RWPE2 (cell line): ENCODE data around the gene HHIPL1.
A peak's percentile ranks its signal among the peaks of the same experiment; 100 is the strongest.

ENCODE experiments used
- ATAC-seq: fragments of 200-7000 bp; cut with Tn5 transposase; 3 replicates; pipeline ENCODE4 v1.9.1; 2021; ENCODE audit warnings: low read depth
- DNase-seq: peaks from one replicate; pipeline ENCODE4 v3.0.0-alpha.2; 2020; ENCODE audit warnings: low spot score
- H3K27ac ChIP-seq: fragments of 450-650 bp; 2 replicates; pipeline ENCODE4 v1.5.1; 2017; ENCODE audit warnings: mild to moderate bottlenecking; ENCODE audit not compliant: poor library complexity, severe bottlenecking
- H3K27me3 ChIP-seq: fragments of 250-450 bp; sonication (Bioruptor Pico); 2 replicates; pipeline ENCODE4 v1.5.1; 2021; ENCODE audit warnings: mild to moderate bottlenecking, moderate library complexity; ENCODE audit not compliant: insufficient read depth, poor library complexity, severe bottlenecking
- H3K36me3 ChIP-seq: fragments of 250-450 bp; sonication (Bioruptor Pico); 2 replicates; pipeline ENCODE4 v1.5.1; 2020; ENCODE audit warnings: low read depth, mild to moderate bottlenecking, moderate library complexity
- H3K4me1 ChIP-seq: fragments of 250-450 bp; sonication (Bioruptor Pico); 2 replicates; pipeline ENCODE4 v1.5.1; 2021; ENCODE audit warnings: mild to moderate bottlenecking, moderate library complexity; ENCODE audit not compliant: insufficient read depth, poor library complexity, severe bottlenecking
- H3K4me3 ChIP-seq: fragments of 250-450 bp; sonication (Bioruptor Pico); 2 replicates; pipeline ENCODE4 v1.5.1; 2021; ENCODE audit warnings: mild to moderate bottlenecking, moderate library complexity; ENCODE audit not compliant: severe bottlenecking
- H3K9me3 ChIP-seq: fragments of 250-450 bp; sonication (Bioruptor Pico); 2 replicates; pipeline ENCODE4 v1.5.1; 2021; ENCODE audit warnings: mild to moderate bottlenecking, moderate library complexity; ENCODE audit not compliant: severe bottlenecking
- CTCF ChIP-seq: fragments of 450-650 bp; IDR thresholded peaks from one replicate; pipeline ENCODE4 v1.5.1; 2017; ENCODE audit warnings: mild to moderate bottlenecking, moderate library complexity; ENCODE audit not compliant: poor library complexity, severe bottlenecking

HHIPL1 gene

GRCh38 chr14:99671235-99672224 is 26.6 kb downstream of the HHIPL1 start:
- no peak for TF ChIP-seq CTCF
- Histone ChIP-seq H3K4me3 (no peak overlapping the region), H3K4me1 (no peaks in the 10 kb centered on the region), H3K27ac (no peak overlapping the region), H3K36me3 (no peaks in the 10 kb centered on the region), H3K9me3 (no peaks in the 10 kb centered on the region), H3K27me3 (peaks cover 22% of the 10 kb centered on the region)
- ATAC-seq = no peak
- DNase-seq = peak; percentile 47

- Histone ChIP-seq H3K27ac (no peak overlapping the region), H3K4me1 (no peaks in the 10 kb centered on the region), H3K4me3 (no peak overlapping the region), H3K27me3 (peaks cover 22% of the 10 kb centered on the region), H3K36me3 (no peaks in the 10 kb centered on the region), H3K9me3 (peaks cover 7% of the 10 kb centered on the region)
- no peak for DNase-seq
- no peak for TF ChIP-seq CTCF
- 0 out of 3 replicates have a peak, but pooled peaks have one; percentile 15 for ATAC-seq
These were observed 27.8 kb downstream of the HHIPL1 start for GRCh38 chr14:99672506-99673304.

- DNase-seq (no peak), ATAC-seq (no peak)
- Histone ChIP-seq H3K27me3 (peaks cover 22% of the 10 kb centered on the region), H3K4me1 (no peaks in the 10 kb centered on the region), H3K36me3 (no peaks in the 10 kb centered on the region), H3K9me3 (peaks cover 15% of the 10 kb centered on the region), H3K4me3 (no peak overlapping the region), H3K27ac (no peak overlapping the region)
- TF ChIP-seq CTCF = no peak
These were observed 28.6 kb downstream of the HHIPL1 start for GRCh38 chr14:99673305-99674063.

GRCh38 chr14:99674064-99674650 is 29.2 kb downstream of the HHIPL1 start:
- Histone ChIP-seq H3K36me3 (no peaks in the 10 kb centered on the region), H3K27ac (no peak overlapping the region), H3K4me1 (no peaks in the 10 kb centered on the region), H3K4me3 (no peak overlapping the region), H3K27me3 (peaks cover 22% of the 10 kb centered on the region), H3K9me3 (peaks cover 17% of the 10 kb centered on the region)
- ATAC-seq (no peak; the same call in 2 of the 3 replicates), DNase-seq (peak; percentile 52)
- TF ChIP-seq CTCF = no peak
